Measurements from ENCODE around the gene HEPHL1.
A peak's percentile ranks its signal among the peaks of the same experiment; 100 is the strongest.

The HEPHL1 gene

GRCh38 chr11:94103471-94103870 lies 82.3 kb downstream of the HEPHL1 start:
- no peaks in the 10 kb centered on the region for H3K27me3 ChIP-seq (ENCODE audit: low read depth, low read length)
- H3K36me3 ChIP-seq (replicated peaks; ENCODE audit: low read depth, low read length): no peaks in the 10 kb centered on the region
- H3K79me2 ChIP-seq (ENCODE audit: low read length): no peaks in the 10 kb centered on the region
- no peak overlapping the region for H3K4me2 ChIP-seq (ENCODE audit: low read length)
- H4K20me1 ChIP-seq (ENCODE audit: insufficient read depth, low read length): no peaks in the 10 kb centered on the region
- H3K4me3 ChIP-seq (ENCODE audit: low read length): no peak overlapping the region
- TF ChIP-seq CTCF (IDR thresholded peaks at IDR 0.05; ENCODE audit: low read depth, low read length) (no peak), EZH2phosphoT487 (IDR thresholded peaks at IDR 0.05; ENCODE audit: low read depth) (no peak)
- H2AFZ ChIP-seq (ENCODE audit: low read depth, low read length): no peak overlapping the region
- H3K27ac ChIP-seq (ENCODE audit: low read length): no peak overlapping the region
- H3K9ac ChIP-seq (ENCODE audit: low read length): no peak overlapping the region
- no peaks in the 10 kb centered on the region for H3K4me1 ChIP-seq (ENCODE audit: low read length)
- no peaks in the 10 kb centered on the region for H3K9me3 ChIP-seq (ENCODE audit: insufficient read depth, low read length)

- no peak overlapping the region for H2AFZ ChIP-seq (ENCODE audit: low read depth, low read length)
- no peak overlapping the region for H3K4me2 ChIP-seq (ENCODE audit: low read length)
- no peaks in the 10 kb centered on the region for H3K79me2 ChIP-seq (ENCODE audit: low read length)
- H3K4me1 ChIP-seq (ENCODE audit: low read length): no peaks in the 10 kb centered on the region
- H4K20me1 ChIP-seq (ENCODE audit: insufficient read depth, low read length): no peaks in the 10 kb centered on the region
- no peak overlapping the region for H3K27ac ChIP-seq (ENCODE audit: low read length)
- H3K9ac ChIP-seq (ENCODE audit: low read length): no peak overlapping the region
- no peaks in the 10 kb centered on the region for H3K9me3 ChIP-seq (ENCODE audit: insufficient read depth, low read length)
- H3K4me3 ChIP-seq (ENCODE audit: low read length): no peak overlapping the region
- no peaks in the 10 kb centered on the region for H3K36me3 ChIP-seq (replicated peaks; ENCODE audit: low read depth, low read length)
- TF ChIP-seq EZH2phosphoT487 (IDR thresholded peaks at IDR 0.05; ENCODE audit: low read depth) (no peak), CTCF (IDR thresholded peaks at IDR 0.05; ENCODE audit: low read depth, low read length) (no peak)
- peaks cover 6% of the 10 kb centered on the region for H3K27me3 ChIP-seq (ENCODE audit: low read depth, low read length)
Measured at GRCh38 chr11:94104734-94105133, 83.6 kb downstream of the HEPHL1 start.

- no peaks in the 10 kb centered on the region for H4K20me1 ChIP-seq (ENCODE audit: insufficient read depth, low read length)
- peaks cover 15% of the 10 kb centered on the region for H3K27me3 ChIP-seq (ENCODE audit: low read depth, low read length)
- H3K4me3 ChIP-seq (ENCODE audit: low read length): no peak overlapping the region
- no peaks in the 10 kb centered on the region for H3K79me2 ChIP-seq (ENCODE audit: low read length)
- no peaks in the 10 kb centered on the region for H3K9me3 ChIP-seq (ENCODE audit: insufficient read depth, low read length)
- no peak overlapping the region for H2AFZ ChIP-seq (ENCODE audit: low read depth, low read length)
- no peak overlapping the region for H3K27ac ChIP-seq (ENCODE audit: low read length)
- no peak overlapping the region for H3K4me2 ChIP-seq (ENCODE audit: low read length)
- TF ChIP-seq EZH2phosphoT487 (IDR thresholded peaks at IDR 0.05; ENCODE audit: low read depth) (no peak), CTCF (IDR thresholded peaks at IDR 0.05; ENCODE audit: low read depth, low read length) (no peak)
- H3K9ac ChIP-seq (ENCODE audit: low read length): no peak overlapping the region
- no peaks in the 10 kb centered on the region for H3K4me1 ChIP-seq (ENCODE audit: low read length)
- no peaks in the 10 kb centered on the region for H3K36me3 ChIP-seq (replicated peaks; ENCODE audit: low read depth, low read length)
Measured at GRCh38 chr11:94106716-94107115, 85.6 kb downstream of the HEPHL1 start.

- Histone ChIP-seq H3K4me3 (ENCODE audit: low read length) (no peak overlapping the region), H3K79me2 (ENCODE audit: low read length) (no peaks in the 10 kb centered on the region), H3K36me3 (replicated peaks; ENCODE audit: low read depth, low read length) (no peaks in the 10 kb centered on the region), H3K27me3 (ENCODE audit: low read depth, low read length) (peaks cover 15% of the 10 kb centered on the region), H2AFZ (ENCODE audit: low read depth, low read length) (no peak overlapping the region), H3K4me2 (ENCODE audit: low read length) (no peak overlapping the region), H3K4me1 (ENCODE audit: low read length) (no peaks in the 10 kb centered on the region), H3K9ac (ENCODE audit: low read length) (no peak overlapping the region), H4K20me1 (ENCODE audit: insufficient read depth, low read length) (no peaks in the 10 kb centered on the region), H3K9me3 (ENCODE audit: insufficient read depth, low read length) (no peaks in the 10 kb centered on the region), H3K27ac (ENCODE audit: low read length) (no peak overlapping the region)
- peak; percentile 48 for TF ChIP-seq CTCF (IDR thresholded peaks at IDR 0.05; ENCODE audit: low read depth, low read length)
- TF ChIP-seq EZH2phosphoT487 (IDR thresholded peaks at IDR 0.05; ENCODE audit: low read depth): no peak
Measured at GRCh38 chr11:94107363-94107762, 86.2 kb downstream of the HEPHL1 start.
